Measurements from ENCODE around the gene PCDHB12. TPM values are rescaled to one million over a fixed set of nuclear protein-coding genes. Genes with fewer than 3 reads are reported as not detected.

PCDHB12 gene
- total and polyA plus RNA-seq, 9 of the 15 experiments (the other 6 are each of a cell fraction or from before 2014, with no cell fraction given), result not detected

DNA sequence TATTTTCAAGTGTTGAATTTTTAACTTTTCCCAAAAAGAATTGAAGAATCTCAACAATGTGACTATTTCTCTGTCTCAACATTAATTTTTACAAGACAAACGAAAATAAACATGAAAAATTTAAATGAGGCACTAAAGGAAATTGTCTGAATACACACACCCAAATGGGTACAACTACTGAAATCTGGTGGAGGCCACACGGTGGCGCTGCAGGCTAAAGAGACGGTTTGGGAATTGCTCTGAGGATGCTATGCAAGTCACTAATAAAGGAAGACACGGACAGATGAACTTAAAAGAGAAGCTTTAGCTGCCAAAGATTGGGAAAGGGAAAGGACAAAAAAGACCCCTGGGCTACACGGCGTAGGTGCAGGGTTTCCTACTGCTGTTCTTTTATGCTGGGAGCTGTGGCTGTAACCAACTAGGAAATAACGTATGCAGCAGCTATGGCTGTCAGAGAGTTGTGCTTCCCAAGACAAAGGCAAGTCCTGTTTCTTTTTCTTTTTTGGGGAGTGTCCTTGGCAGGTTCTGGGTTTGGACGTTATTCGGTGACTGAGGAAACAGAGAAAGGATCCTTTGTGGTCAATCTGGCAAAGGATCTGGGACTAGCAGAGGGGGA lies 16.3 kb upstream of the PCDHB12 start, which contains the start of gene PCDHB10:
Gene PCDHB10, plus strand, starts transcription at position 244 of the 616 bp plus-strand sequence. Its CDS starts 200 bp downstream, at position 444.
- in situ Hi-C loops (cut with MboI), result no loop called here
- Histone ChIP-seq H3K4me2 (ENCODE audit: insufficient read depth, low read length) (no peak within 1 kb of the TSS), H3K79me2 (ENCODE audit: control insufficient read depth, insufficient read depth, low read length) (no peaks in the 10 kb centered on the region), H3K9me3 (replicated peaks; ENCODE audit: control insufficient read depth, insufficient read depth, low read depth, low read length) (no peaks in the 10 kb centered on the region), H3K9me1 (ENCODE audit: control insufficient read depth, insufficient read depth, low read length) (no peaks in the 10 kb centered on the region), H3K4me1 (replicated peaks in 1 of 2; ENCODE audit: control insufficient read depth in 2 of 2, insufficient read depth in 2 of 2, low read length in 2 of 2) (no peaks in the 10 kb centered on the region), H3K27me3 (ENCODE audit: control insufficient read depth in 2 of 2, insufficient read depth in 2 of 2, low read length in 2 of 2) (no peaks in the 10 kb centered on the region; a peak in 1 of 5 replicates), H3K4me3 (no peak within 1 kb of the TSS), H3K27ac (ENCODE audit: extremely low read depth, low read depth, low read length) (no peak within 1 kb of the TSS), H2AFZ (ENCODE audit: low read depth, low read length) (no peak within 1 kb of the TSS), H3K36me3 (ENCODE audit: control insufficient read depth, insufficient read depth, low read length) (no peaks in the 10 kb centered on the region), H4K20me1 (replicated peaks; ENCODE audit: control insufficient read depth, insufficient read depth, low read length) (no peaks in the 10 kb centered on the region), H3K9ac (ENCODE audit: insufficient read depth in 1 of 2, low read depth in 2 of 2, low read length in 2 of 2) (no peak within 1 kb of the TSS)
- BruUV-seq (replicated peaks), result no TSS peak
- CTCF ChIA-PET (ENCODE audit: low intra/inter-chr PET ratio), result interaction anchor here (1.1 kb wide), 1 partner anchor 369 kb away, joined by 3 read pairs; no protein-coding TSS in a partner anchor
- peak; percentile 83 for ATAC-seq
- POLR2A ChIA-PET, result no interaction called here
- intact Hi-C loops (cut with micrococcal nuclease), result no loop called here
- DNase-seq (ENCODE audit: extremely low read depth in 1 of 4, low spot score in 3 of 4), result peak; percentile 32 to 52 (median 38)
- peak; percentile 71 for FAIRE-seq
- WGBS (ENCODE audit: insufficient coverage, low coverage, missing lambda C conversion rate), result under 1% methylated on average over 9 of the region's 10 CpGs
- no peak for TF ChIP-seq TCFL5 (CRISPR knock-in tag; conservative IDR thresholded peaks at IDR 0.05)
- no peak for TF ChIP-seq NFIC (IDR thresholded peaks at IDR 0.05)
- no peak for TF ChIP-seq SRSF9 (IDR thresholded peaks at IDR 0.05; ENCODE audit: borderline replicate concordance, low read depth, low read length)
- no peak for TF ChIP-seq UBTF (IDR thresholded peaks at IDR 0.05; ENCODE audit: borderline replicate concordance in 1 of 2, low read depth in 2 of 2, low read length in 2 of 2)
- TF ChIP-seq AFF4 (CRISPR knock-in tag; IDR thresholded peaks at IDR 0.05), result no peak
- TF ChIP-seq ZNF197 (CRISPR knock-in tag; IDR thresholded peaks at IDR 0.05; ENCODE audit: low read depth), result no peak
- no peak for TF ChIP-seq CCAR2 (IDR thresholded peaks at IDR 0.05; ENCODE audit: low read depth, low read length)
- TF ChIP-seq, protein P1, sequence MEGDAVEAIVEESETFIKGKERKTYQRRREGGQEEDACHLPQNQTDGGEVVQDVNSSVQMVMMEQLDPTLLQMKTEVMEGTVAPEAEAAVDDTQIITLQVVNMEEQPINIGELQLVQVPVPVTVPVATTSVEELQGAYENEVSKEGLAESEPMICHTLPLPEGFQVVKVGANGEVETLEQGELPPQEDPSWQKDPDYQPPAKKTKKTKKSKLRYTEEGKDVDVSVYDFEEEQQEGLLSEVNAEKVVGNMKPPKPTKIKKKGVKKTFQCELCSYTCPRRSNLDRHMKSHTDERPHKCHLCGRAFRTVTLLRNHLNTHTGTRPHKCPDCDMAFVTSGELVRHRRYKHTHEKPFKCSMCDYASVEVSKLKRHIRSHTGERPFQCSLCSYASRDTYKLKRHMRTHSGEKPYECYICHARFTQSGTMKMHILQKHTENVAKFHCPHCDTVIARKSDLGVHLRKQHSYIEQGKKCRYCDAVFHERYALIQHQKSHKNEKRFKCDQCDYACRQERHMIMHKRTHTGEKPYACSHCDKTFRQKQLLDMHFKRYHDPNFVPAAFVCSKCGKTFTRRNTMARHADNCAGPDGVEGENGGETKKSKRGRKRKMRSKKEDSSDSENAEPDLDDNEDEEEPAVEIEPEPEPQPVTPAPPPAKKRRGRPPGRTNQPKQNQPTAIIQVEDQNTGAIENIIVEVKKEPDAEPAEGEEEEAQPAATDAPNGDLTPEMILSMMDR (IDR thresholded peaks at IDR 0.05 in 2 of 3, conservative IDR thresholded peaks at IDR 0.05 in 1 of 3; ENCODE audit: insufficient read depth in 2 of 3, low read depth in 1 of 3, low read length in 3 of 3), result peak; percentile 40 to 72 (median 62); a peak in 5 of 6 replicates
- no peak for TF ChIP-seq ZC3H8 (IDR thresholded peaks at IDR 0.05)
- no peak for TF ChIP-seq ZNF699 (CRISPR knock-in tag; IDR thresholded peaks at IDR 0.05; ENCODE audit: insufficient replicate concordance)
- no peak for TF ChIP-seq SLC30A9 (CRISPR knock-in tag; IDR thresholded peaks at IDR 0.05)
- TF ChIP-seq ZBTB7A (IDR thresholded peaks at IDR 0.05; ENCODE audit: borderline replicate concordance, control insufficient read depth, low read depth, low read length), result no peak
